Measurements from ENCODE around the gene NDUFS4. TPM values are rescaled to one million over a fixed set of nuclear protein-coding genes. Genes with fewer than 3 reads are reported as not detected.

The NDUFS4 gene
- total and polyA plus RNA-seq, 9 of the 15 experiments (the other 6 are each of a cell fraction or from before 2014, with no cell fraction given), result 68.7 to 313 (median 113) TPM

DNA sequence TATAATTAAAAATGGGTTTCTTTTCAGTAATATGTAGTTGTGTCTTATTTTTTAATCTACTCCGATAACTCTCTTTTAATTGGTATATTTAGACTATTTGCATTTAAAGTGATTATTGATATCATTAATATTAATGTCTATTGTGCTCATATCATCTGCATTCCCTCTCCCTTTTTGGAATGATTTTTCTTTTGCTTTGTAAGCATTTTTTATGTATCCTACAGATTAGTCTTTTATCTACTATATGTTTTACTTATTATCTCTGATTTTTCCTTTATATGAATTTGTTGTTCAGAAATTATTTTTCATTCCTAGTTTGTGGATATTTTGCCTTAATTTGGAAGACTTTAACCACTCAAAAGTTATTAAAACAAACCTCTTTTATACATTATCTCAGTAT, 34.0 kb downstream of the NDUFS4 start:
- BruUV-seq (replicated peaks), result no TSS peak
- Histone ChIP-seq H3K36me3 (ENCODE audit: control insufficient read depth, insufficient read depth, low read length) (no peaks in the 10 kb centered on the region), H3K9ac (ENCODE audit: insufficient read depth in 1 of 2, low read depth in 2 of 2, low read length in 2 of 2) (no peak overlapping the region), H3K9me3 (replicated peaks; ENCODE audit: control insufficient read depth, insufficient read depth, low read depth, low read length) (no peaks in the 10 kb centered on the region), H3K4me2 (ENCODE audit: insufficient read depth, low read length) (no peak overlapping the region), H3K4me3 (no peak overlapping the region), H4K20me1 (replicated peaks; ENCODE audit: control insufficient read depth, insufficient read depth, low read length) (no peaks in the 10 kb centered on the region; the same call in 1 of the 2 replicates), H3K79me2 (ENCODE audit: control insufficient read depth, insufficient read depth, low read length) (peaks cover 66% of the 10 kb centered on the region), H3K27me3 (ENCODE audit: control insufficient read depth in 2 of 2, insufficient read depth in 2 of 2, low read length in 2 of 2) (no peaks in the 10 kb centered on the region), H3K9me1 (ENCODE audit: control insufficient read depth, insufficient read depth, low read length) (no peaks in the 10 kb centered on the region), H3K27ac (ENCODE audit: extremely low read depth, low read depth, low read length) (no peak overlapping the region), H2AFZ (ENCODE audit: low read depth, low read length) (no peak overlapping the region), H3K4me1 (replicated peaks in 1 of 2; ENCODE audit: control insufficient read depth in 2 of 2, insufficient read depth in 2 of 2, low read length in 2 of 2) (no peaks in the 10 kb centered on the region; a peak in 1 of 5 replicates)
- POLR2A ChIA-PET, result no interaction called here
- 95% methylated on average over 1 of the region's 1 CpG for WGBS (ENCODE audit: insufficient coverage, low coverage, missing lambda C conversion rate)
- in situ Hi-C loops (cut with MboI) (no loop called here), intact Hi-C loops (cut with micrococcal nuclease) (no loop called here)
- DNase-seq (ENCODE audit: extremely low read depth in 1 of 4, low spot score in 3 of 4) (no peak), FAIRE-seq (no peak), ATAC-seq (no peak)
- CTCF ChIA-PET (ENCODE audit: low intra/inter-chr PET ratio), result no interaction called here
- TF ChIP-seq ZNF274 (IDR thresholded peaks at IDR 0.05; ENCODE audit: borderline replicate concordance, low read depth, low read length) (no peak), ESRRA (IDR thresholded peaks at IDR 0.05; ENCODE audit: borderline replicate concordance, low read depth) (no peak), ZNF23 (CRISPR knock-in tag; IDR thresholded peaks at IDR 0.05) (no peak), MAFG (tag; conservative IDR thresholded peaks at IDR 0.05) (0 out of 2 replicates have a peak, but pooled peaks have one; percentile 11), CBX8 (IDR thresholded peaks at IDR 0.05; ENCODE audit: borderline replicate concordance, extremely low read depth, low read depth, low read length, poor library complexity, severe bottlenecking) (no peak), C11orf30 (IDR thresholded peaks at IDR 0.05; ENCODE audit: low read depth) (peak; percentile 78), ZNF77 (CRISPR knock-in tag; IDR thresholded peaks at IDR 0.05) (no peak), L3MBTL2 (IDR thresholded peaks at IDR 0.05) (no peak), KHSRP (IDR thresholded peaks at IDR 0.05) (no peak), ZNF316 (IDR thresholded peaks at IDR 0.05) (peak; percentile 91), ASH1L (IDR thresholded peaks at IDR 0.05; ENCODE audit: borderline replicate concordance, low read depth, partially characterized antibody) (no peak)
- TF ChIP-seq, protein P1, sequence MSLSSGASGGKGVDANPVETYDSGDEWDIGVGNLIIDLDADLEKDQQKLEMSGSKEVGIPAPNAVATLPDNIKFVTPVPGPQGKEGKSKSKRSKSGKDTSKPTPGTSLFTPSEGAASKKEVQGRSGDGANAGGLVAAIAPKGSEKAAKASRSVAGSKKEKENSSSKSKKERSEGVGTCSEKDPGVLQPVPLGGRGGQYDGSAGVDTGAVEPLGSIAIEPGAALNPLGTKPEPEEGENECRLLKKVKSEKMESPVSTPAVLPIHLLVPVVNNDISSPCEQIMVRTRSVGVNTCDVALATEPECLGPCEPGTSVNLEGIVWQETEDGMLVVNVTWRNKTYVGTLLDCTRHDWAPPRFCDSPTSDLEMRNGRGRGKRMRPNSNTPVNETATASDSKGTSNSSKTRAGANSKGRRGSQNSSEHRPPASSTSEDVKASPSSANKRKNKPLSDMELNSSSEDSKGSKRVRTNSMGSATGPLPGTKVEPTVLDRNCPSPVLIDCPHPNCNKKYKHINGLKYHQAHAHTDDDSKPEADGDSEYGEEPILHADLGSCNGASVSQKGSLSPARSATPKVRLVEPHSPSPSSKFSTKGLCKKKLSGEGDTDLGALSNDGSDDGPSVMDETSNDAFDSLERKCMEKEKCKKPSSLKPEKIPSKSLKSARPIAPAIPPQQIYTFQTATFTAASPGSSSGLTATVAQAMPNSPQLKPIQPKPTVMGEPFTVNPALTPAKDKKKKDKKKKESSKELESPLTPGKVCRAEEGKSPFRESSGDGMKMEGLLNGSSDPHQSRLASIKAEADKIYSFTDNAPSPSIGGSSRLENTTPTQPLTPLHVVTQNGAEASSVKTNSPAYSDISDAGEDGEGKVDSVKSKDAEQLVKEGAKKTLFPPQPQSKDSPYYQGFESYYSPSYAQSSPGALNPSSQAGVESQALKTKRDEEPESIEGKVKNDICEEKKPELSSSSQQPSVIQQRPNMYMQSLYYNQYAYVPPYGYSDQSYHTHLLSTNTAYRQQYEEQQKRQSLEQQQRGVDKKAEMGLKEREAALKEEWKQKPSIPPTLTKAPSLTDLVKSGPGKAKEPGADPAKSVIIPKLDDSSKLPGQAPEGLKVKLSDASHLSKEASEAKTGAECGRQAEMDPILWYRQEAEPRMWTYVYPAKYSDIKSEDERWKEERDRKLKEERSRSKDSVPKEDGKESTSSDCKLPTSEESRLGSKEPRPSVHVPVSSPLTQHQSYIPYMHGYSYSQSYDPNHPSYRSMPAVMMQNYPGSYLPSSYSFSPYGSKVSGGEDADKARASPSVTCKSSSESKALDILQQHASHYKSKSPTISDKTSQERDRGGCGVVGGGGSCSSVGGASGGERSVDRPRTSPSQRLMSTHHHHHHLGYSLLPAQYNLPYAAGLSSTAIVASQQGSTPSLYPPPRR (CRISPR knock-in tag; IDR thresholded peaks at IDR 0.05; ENCODE audit: borderline replicate concordance), result no peak
- TF ChIP-seq, protein P2, sequence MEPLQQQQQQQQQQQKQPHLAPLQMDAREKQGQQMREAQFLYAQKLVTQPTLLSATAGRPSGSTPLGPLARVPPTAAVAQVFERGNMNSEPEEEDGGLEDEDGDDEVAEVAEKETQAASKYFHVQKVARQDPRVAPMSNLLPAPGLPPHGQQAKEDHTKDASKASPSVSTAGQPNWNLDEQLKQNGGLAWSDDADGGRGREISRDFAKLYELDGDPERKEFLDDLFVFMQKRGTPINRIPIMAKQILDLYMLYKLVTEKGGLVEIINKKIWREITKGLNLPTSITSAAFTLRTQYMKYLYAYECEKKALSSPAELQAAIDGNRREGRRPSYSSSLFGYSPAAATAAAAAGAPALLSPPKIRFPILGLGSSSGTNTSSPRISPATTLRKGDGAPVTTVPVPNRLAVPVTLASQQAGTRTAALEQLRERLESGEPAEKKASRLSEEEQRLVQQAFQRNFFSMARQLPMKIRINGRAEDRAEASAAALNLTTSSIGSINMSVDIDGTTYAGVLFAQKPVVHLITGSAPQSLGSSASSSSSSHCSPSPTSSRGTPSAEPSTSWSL (CRISPR knock-in tag; IDR thresholded peaks at IDR 0.05; ENCODE audit: borderline replicate concordance), result no peak
- TF ChIP-seq, protein P3, sequence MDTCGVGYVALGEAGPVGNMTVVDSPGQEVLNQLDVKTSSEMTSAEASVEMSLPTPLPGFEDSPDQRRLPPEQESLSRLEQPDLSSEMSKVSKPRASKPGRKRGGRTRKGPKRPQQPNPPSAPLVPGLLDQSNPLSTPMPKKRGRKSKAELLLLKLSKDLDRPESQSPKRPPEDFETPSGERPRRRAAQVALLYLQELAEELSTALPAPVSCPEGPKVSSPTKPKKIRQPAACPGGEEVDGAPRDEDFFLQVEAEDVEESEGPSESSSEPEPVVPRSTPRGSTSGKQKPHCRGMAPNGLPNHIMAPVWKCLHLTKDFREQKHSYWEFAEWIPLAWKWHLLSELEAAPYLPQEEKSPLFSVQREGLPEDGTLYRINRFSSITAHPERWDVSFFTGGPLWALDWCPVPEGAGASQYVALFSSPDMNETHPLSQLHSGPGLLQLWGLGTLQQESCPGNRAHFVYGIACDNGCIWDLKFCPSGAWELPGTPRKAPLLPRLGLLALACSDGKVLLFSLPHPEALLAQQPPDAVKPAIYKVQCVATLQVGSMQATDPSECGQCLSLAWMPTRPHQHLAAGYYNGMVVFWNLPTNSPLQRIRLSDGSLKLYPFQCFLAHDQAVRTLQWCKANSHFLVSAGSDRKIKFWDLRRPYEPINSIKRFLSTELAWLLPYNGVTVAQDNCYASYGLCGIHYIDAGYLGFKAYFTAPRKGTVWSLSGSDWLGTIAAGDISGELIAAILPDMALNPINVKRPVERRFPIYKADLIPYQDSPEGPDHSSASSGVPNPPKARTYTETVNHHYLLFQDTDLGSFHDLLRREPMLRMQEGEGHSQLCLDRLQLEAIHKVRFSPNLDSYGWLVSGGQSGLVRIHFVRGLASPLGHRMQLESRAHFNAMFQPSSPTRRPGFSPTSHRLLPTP (IDR thresholded peaks at IDR 0.05; ENCODE audit: borderline replicate concordance, extremely low read depth, insufficient read length), result no peak
